Astrocyte (in vitro differentiated cells and primary cell): ENCODE results near the gene PLOD1. TPM values are rescaled to one million over a fixed set of nuclear protein-coding genes. Genes with fewer than 3 reads are reported as not detected.
"Not testable (repeated sequence)": the region's sequence is repeated elsewhere in the genome, so short reads cannot be mapped to it uniquely, and the experiment has no call there.

Experiments used
- DNase-seq: peaks from one replicate; pipeline ENCODE4 v3.0.0-alpha.2; 2010; ENCODE audit warnings: low read depth
- FAIRE-seq: peaks from 2 replicates; lab custom pipeline; 2011; peaks lifted over from hg19 to GRCh38; lab: Jason Lieb, UNC
- H2AFZ ChIP-seq: 2 replicates; pipeline ENCODE4 v1.6.0; 2012; ENCODE audit warnings: low read depth, low read length, inconsistent platforms
- H3K27ac ChIP-seq: 2 replicates; pipeline ENCODE4 v1.5.1; 2011; ENCODE audit warnings: low read depth, low read length, inconsistent platforms
- H3K27me3 ChIP-seq: 2 replicates; pipeline ENCODE4 v1.6.0; 2011; ENCODE audit warnings: low read length, inconsistent platforms; ENCODE audit not compliant: insufficient read depth
- H3K36me3 ChIP-seq: 2 replicates; pipeline ENCODE4 v1.5.1; 2011; ENCODE audit warnings: low read length, inconsistent platforms; ENCODE audit not compliant: insufficient read depth
- H3K4me1 ChIP-seq: 2 replicates; pipeline ENCODE4 v1.5.1; 2011; ENCODE audit warnings: low read length, inconsistent platforms; ENCODE audit not compliant: insufficient read depth
- H3K4me2 ChIP-seq: 2 replicates; pipeline ENCODE4 v1.6.0; 2012; ENCODE audit warnings: low read length, inconsistent platforms
- H3K4me3 ChIP-seq: 2 replicates; pipeline ENCODE4 v1.5.1; 2011; ENCODE audit warnings: low read depth, mild to moderate bottlenecking, low read length, inconsistent platforms; ENCODE audit not compliant: insufficient read depth
- H3K79me2 ChIP-seq: 2 replicates; pipeline ENCODE4 v1.6.0; 2012; ENCODE audit warnings: mild to moderate bottlenecking, low read length, inconsistent platforms; ENCODE audit not compliant: insufficient read depth
- H3K9ac ChIP-seq: 2 replicates; pipeline ENCODE4 v1.6.0; 2012; ENCODE audit warnings: mild to moderate bottlenecking, low read length, inconsistent platforms
- H3K9me3 ChIP-seq: 2 replicates; pipeline ENCODE4 v1.5.1; 2012; ENCODE audit warnings: low read depth, mild to moderate bottlenecking, low read length, inconsistent platforms; ENCODE audit not compliant: insufficient read depth
- H4K20me1 ChIP-seq: 2 replicates; pipeline ENCODE4 v1.6.0; 2012; ENCODE audit warnings: low read length, inconsistent platforms; ENCODE audit not compliant: insufficient read depth
- H3K27ac Mint-ChIP-seq: one replicate; pipeline ENCODE4 v1.8.0; 2021; ENCODE audit warnings: mild to moderate bottlenecking, mixed read lengths; ENCODE audit not compliant: unreplicated experiment
- H3K27me3 Mint-ChIP-seq: one replicate; pipeline ENCODE4 v1.8.0; 2021; ENCODE audit warnings: low read depth, mixed read lengths; ENCODE audit not compliant: unreplicated experiment
- H3K36me3 Mint-ChIP-seq: one replicate; pipeline ENCODE4 v1.8.0; 2021; ENCODE audit warnings: low read depth, mixed read lengths; ENCODE audit not compliant: unreplicated experiment
- H3K4me1 Mint-ChIP-seq: one replicate; pipeline ENCODE4 v1.8.0; 2021; ENCODE audit warnings: low read depth, mixed read lengths; ENCODE audit not compliant: unreplicated experiment
- H3K4me3 Mint-ChIP-seq: one replicate; pipeline ENCODE4 v1.8.0; 2021; ENCODE audit warnings: mild to moderate bottlenecking, moderate library complexity, mixed read lengths; ENCODE audit not compliant: unreplicated experiment
- H3K9me3 Mint-ChIP-seq: one replicate; pipeline ENCODE4 v1.8.0; 2021; ENCODE audit warnings: mild to moderate bottlenecking, mixed read lengths; ENCODE audit not compliant: unreplicated experiment
- EZH2 ChIP-seq: IDR thresholded peaks from 2 replicates; pipeline ENCODE4 v1.6.1; 2012; ENCODE audit warnings: mild to moderate bottlenecking, low read length, inconsistent platforms; ENCODE audit not compliant: insufficient read depth
- total RNA-seq: library from RNA; stranded (reverse); gene quantifications from 2 replicates; pipeline ENCODE4 v1.2.1, GENCODE V29; 2021
- TF ChIP-seq, protein P1 (sequence below): IDR thresholded peaks from 2 replicates; pipeline ENCODE4 v1.5.1; 2011; ENCODE audit warnings: low read depth, mild to moderate bottlenecking, inconsistent platforms, low read length, moderate library complexity; ENCODE audit not compliant: insufficient read depth

PLOD1 gene
- total RNA-seq, 1 donor from 2014 or later, result 375 TPM

DNA sequence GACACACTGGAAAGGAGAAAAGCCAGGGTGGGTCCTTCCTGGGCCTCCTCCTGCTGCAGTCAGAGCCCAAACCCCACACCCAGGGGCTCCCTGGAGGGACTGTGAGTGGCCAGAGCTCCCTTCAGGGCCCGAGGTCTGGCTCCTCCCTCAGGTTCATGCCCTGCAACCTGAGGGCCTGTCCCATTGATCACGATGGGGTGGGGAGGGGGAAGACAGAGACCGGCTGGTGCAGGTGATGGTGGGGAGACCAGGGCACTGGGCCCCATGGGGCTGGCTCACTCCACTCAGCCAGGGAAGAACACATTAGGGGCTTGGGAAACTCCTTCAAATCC is 45.7 kb upstream of the PLOD1 start:
- DNase-seq (no peak), FAIRE-seq (no peak)
- Histone ChIP-seq H3K27me3 (peaks cover 9% of the 10 kb centered on the region), H2AFZ (no peak overlapping the region), H3K9me3 (no peaks in the 10 kb centered on the region), H3K4me1 (no peaks in the 10 kb centered on the region), H4K20me1 (no peaks in the 10 kb centered on the region), H3K36me3 (no peaks in the 10 kb centered on the region), H3K4me3 (no peak overlapping the region), H3K27ac (no peak overlapping the region), H3K79me2 (no peaks in the 10 kb centered on the region), H3K9ac (no peak overlapping the region), H3K4me2 (no peak overlapping the region)
- TF ChIP-seq EZH2, result no peak
- TF ChIP-seq, protein P1, sequence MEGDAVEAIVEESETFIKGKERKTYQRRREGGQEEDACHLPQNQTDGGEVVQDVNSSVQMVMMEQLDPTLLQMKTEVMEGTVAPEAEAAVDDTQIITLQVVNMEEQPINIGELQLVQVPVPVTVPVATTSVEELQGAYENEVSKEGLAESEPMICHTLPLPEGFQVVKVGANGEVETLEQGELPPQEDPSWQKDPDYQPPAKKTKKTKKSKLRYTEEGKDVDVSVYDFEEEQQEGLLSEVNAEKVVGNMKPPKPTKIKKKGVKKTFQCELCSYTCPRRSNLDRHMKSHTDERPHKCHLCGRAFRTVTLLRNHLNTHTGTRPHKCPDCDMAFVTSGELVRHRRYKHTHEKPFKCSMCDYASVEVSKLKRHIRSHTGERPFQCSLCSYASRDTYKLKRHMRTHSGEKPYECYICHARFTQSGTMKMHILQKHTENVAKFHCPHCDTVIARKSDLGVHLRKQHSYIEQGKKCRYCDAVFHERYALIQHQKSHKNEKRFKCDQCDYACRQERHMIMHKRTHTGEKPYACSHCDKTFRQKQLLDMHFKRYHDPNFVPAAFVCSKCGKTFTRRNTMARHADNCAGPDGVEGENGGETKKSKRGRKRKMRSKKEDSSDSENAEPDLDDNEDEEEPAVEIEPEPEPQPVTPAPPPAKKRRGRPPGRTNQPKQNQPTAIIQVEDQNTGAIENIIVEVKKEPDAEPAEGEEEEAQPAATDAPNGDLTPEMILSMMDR, result no peak
- Mint-ChIP-seq H3K27me3 (peaks cover 25% of the 10 kb centered on the region), H3K4me3 (no peak overlapping the region), H3K4me1 (peaks cover 1% of the 10 kb centered on the region), H3K9me3 (no peaks in the 10 kb centered on the region), H3K27ac (no peak overlapping the region), H3K36me3 (no peaks in the 10 kb centered on the region)

DNA sequence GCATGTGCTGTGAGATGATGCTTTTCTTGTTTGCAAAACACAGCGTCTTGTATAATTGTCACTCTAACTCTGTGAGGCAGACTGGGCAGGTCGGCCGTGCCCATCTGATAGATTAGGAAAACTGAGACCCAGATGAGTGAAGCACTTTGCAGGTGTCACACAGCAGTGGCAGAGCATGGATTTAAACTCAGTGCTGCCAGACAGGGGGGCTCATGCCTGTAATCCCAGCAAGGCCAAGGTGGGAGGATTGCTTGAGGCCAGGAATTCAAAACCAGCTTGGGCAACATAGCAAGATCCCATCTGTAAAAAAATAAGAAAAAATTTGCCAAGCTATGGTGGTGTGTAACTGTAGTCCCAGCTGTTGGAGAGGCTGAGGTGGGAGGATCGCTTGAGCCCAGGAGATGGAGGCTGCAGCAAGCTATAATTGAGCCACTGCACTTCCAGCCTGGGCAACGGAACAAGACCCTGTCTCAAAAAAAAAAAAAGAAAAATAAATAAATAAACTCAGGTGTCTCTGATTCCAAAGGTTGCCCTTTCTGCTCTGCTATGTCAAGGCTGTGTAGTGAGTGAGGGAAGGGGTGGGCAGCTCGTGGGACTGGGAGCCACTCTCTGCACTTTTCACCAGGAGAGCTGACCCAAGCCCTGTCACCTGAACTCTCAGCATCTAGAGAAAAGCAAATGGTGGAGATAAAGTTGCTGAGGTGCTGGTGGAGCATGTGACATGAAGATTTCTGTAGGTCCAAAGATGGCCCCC is 42.9 kb upstream of the PLOD1 start:
- Histone ChIP-seq H4K20me1 (no peaks in the 10 kb centered on the region), H2AFZ (no peak overlapping the region), H3K9ac (no peak overlapping the region), H3K4me2 (no peak overlapping the region), H3K79me2 (no peaks in the 10 kb centered on the region), H3K36me3 (no peaks in the 10 kb centered on the region), H3K4me1 (no peaks in the 10 kb centered on the region), H3K4me3 (no peak overlapping the region), H3K27ac (no peak overlapping the region), H3K27me3 (peaks cover 9% of the 10 kb centered on the region), H3K9me3 (no peaks in the 10 kb centered on the region)
- Mint-ChIP-seq H3K27me3 (peaks cover 26% of the 10 kb centered on the region), H3K27ac (no peak overlapping the region), H3K4me1 (no peaks in the 10 kb centered on the region), H3K9me3 (no peaks in the 10 kb centered on the region), H3K4me3 (no peak overlapping the region), H3K36me3 (no peaks in the 10 kb centered on the region)
- DNase-seq (no peak), FAIRE-seq (no peak)
- TF ChIP-seq, protein P1, result no peak
- no peak for TF ChIP-seq EZH2

DNA sequence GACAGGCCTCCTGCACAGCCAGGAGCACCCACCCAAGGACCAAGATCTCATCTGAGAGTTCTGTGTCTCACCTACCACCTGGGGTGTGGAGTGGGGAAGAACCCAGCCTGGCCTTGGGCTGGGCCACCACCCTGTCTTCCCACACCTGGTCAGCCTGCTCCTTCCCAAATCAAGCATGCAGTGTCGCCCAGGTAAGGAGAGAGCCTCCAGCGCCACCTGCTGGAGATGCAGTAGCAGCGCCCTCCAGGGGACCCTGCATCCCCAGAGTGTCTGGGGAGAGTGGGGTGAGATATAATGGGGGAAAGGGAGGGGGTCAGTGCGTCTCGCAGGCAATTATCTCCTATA is 40.6 kb upstream of the PLOD1 start:
- peaks cover 13% of the 10 kb centered on the region for H3K27me3 ChIP-seq
- no peaks in the 10 kb centered on the region for H3K36me3 Mint-ChIP-seq

DNA sequence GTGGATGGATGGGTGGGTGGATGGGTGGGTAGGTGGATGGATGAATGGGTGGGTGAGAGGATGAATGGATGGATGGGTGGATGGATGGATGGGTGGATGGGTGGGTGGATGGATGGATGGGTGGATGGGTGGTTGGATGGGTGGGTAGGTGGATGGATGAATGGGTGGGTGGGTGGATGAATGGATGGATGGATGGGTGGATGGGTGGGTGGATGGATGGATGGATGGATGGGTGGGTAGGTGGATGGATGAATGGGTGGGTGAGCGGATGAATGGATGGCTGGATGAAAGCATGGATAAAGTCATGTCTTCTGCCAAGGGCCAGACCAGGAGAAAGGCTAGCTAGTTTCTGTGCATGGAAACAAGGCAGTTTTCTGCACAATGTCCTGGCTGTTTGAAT is 40.0 kb upstream of the PLOD1 start:
- H3K9me3 Mint-ChIP-seq, H3K36me3 ChIP-seq, H3K9ac ChIP-seq, H3K9me3 ChIP-seq, FAIRE-seq, H3K4me1 Mint-ChIP-seq, DNase-seq, H3K4me3 Mint-ChIP-seq, H3K27ac Mint-ChIP-seq, H3K27ac ChIP-seq, H2AFZ ChIP-seq, H3K79me2 ChIP-seq, H3K4me3 ChIP-seq, H3K4me2 ChIP-seq, H3K36me3 Mint-ChIP-seq, H4K20me1 ChIP-seq, H3K4me1 ChIP-seq: not testable (repeated sequence)
- H3K27me3 ChIP-seq, result peaks cover 19% of the 10 kb centered on the region
- H3K27me3 Mint-ChIP-seq, result peaks cover 30% of the 10 kb centered on the region

More for the DNA sequence above, 40.6 kb upstream of the PLOD1 start:
- H3K4me1 Mint-ChIP-seq, result no peaks in the 10 kb centered on the region
- no peak overlapping the region for H3K27ac ChIP-seq
- no peak overlapping the region for H2AFZ ChIP-seq
- no peaks in the 10 kb centered on the region for H3K9me3 ChIP-seq
- no peaks in the 10 kb centered on the region for H4K20me1 ChIP-seq
- H3K4me3 ChIP-seq, result no peak overlapping the region
- no peaks in the 10 kb centered on the region for H3K9me3 Mint-ChIP-seq
- H3K27ac Mint-ChIP-seq, result no peak overlapping the region
- no peak for FAIRE-seq
- H3K36me3 ChIP-seq, result no peaks in the 10 kb centered on the region
- no peaks in the 10 kb centered on the region for H3K4me1 ChIP-seq
- no peaks in the 10 kb centered on the region for H3K79me2 ChIP-seq
- DNase-seq, result peak; percentile 3
- TF ChIP-seq, protein P1, result peak; percentile 67
- TF ChIP-seq EZH2, result no peak
- H3K9ac ChIP-seq, result no peak overlapping the region
- H3K4me2 ChIP-seq, result no peak overlapping the region
- H3K4me3 Mint-ChIP-seq, result no peak overlapping the region
- H3K27me3 Mint-ChIP-seq, result peaks cover 25% of the 10 kb centered on the region
